Stimulated activated naive CD4-positive, alpha-beta T cell (primary cell): ENCODE measurements around the gene MYOM1.
A peak's percentile ranks its signal among the peaks of the same experiment; 100 is the strongest.
"Not testable (repeated sequence)": the region's sequence is repeated elsewhere in the genome, so short reads cannot be mapped to it uniquely, and the experiment has no call there.

Source experiments
- DNase-seq, 6 experiments: peaks; one replicate each; lab custom pipeline; 2025; lab: John Stamatoyannopoulos, UW

MYOM1 gene

DNA sequence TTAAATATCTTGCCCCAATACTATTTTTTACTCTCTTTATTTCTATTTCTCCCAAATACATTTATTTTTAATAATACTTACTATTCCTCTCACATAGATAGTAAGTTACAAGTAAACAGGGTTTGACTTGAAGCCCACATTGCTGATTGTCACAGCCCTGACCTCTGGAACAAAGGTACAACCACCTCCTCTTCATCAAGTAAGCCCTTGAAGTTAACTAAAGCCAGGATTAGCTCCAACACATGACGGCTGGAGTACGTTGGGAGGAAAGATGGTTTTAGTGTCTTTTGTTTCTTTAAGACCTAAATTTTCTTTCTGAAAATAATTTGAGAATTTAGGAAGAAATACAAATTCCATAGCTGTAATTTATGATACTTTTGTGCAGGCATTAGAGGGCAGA is 949 bp downstream of the MYOM1 start:
- no peak for DNase-seq

- no peak for DNase-seq
These were observed 1.7 kb downstream of the MYOM1 start for GRCh38 chr18:3217948-3218647.

DNA sequence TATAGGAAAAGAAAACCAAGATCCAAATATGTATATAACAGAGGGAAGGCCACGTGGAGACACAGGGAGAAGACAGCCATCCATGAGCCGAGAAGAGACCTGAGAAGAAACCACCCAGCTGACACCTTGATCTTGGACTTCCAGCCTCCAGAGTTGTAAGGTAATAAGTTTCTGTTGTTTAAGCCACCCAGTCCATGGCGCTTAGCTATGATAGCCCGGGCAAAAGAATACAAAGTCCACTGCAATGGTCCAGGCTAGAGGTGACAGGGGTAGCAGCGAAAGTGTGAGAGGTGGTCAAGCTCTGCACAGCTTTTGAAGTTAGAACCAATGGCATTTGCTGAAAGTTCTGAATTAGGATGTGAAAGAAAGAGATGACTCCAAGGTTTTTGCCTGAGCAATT is 2.8 kb downstream of the MYOM1 start:
- no peak for DNase-seq

- DNase-seq = no peak
These were observed 4.7 kb downstream of the MYOM1 start for GRCh38 chr18:3214855-3215637.

DNA sequence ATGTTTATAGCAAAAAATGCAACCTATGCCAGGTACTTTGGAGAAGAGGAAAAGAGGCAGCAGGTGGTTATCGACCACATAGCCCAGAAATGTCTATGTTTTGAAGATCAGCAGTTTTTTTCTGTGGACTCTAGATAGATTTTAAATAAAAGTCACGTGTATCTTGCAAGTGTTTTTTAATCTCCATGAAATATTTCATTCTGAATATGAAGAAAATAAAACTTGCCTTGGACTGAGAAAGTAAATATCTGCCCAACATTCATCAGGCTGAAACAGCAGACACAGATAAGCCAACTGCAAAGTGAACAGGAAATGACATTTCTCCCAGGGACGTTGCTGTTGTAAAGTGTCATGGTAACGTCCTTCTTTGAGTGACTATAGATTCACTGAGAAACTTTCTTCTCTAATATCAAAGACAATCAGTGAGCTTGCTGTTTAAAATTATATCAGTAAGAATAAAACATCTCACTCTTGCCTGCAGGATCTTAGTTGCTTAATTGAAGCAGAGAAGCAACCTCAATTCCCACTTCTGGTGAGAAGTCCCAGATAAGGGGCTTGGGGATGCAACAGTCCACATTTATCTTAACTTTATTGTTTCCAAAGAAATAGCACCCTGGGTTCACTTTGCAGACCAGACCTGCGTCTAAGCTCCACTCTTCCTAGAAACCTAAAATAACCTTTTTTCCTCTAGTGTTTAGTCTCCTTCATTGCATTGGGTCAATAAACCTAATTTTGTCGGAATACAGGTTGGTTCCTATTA is 6.3 kb downstream of the MYOM1 start:
- DNase-seq = peak in 3 of 6 experiments; percentile 53 to 63 (median 57)

DNA sequence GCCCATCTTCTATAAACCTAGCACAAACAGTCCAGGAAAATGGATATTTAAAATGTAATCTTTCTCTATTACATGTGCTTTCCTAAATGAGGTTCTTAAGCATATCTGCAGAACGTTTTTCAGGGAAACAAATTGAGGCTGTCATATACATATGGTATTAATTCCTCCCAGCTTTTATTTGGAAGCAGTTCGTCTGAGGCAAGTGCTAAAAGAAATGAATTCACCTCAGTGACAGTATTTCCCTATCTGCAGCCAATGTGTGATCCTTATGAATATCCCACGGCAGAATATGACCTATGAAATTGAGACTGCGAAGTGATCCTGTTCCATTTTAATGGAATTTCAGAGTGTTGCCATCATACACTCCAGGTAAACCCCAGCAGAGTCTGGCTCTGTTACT is 7.1 kb downstream of the MYOM1 start:
- no peak for DNase-seq

DNA sequence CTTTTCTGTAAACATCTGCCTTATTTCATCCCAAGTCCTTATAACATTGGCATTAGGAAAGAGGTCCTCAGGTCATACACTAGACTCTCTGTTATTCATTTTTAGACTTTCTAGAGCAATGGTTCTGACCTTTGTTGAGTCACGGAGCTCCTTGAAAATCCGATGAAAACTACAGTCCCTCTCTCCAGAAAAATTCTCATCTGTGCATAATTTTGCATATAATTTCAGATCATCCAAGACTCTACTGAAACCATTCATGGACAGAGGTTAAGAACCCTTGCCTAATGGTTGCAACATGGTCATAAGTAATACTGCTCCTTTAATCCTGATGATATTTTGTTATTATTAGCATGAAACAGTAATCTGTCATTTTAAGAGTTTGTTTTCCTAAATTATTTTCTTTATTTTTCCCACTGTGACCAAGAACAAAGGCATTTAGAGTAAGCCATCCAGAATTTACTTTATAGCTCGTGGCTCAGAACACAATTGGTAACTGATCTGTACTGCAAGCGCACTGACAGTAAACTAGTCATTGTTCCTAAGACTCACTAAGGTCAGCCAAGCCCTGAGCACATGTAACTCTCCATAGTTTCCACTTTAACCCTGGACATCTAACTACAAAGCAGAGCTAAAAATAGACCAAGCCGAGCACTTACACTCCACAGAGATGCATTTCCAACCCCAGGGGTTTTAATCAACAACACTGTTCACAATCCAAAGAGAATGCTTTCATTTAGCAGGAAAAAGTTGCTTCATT is 8.4 kb downstream of the MYOM1 start:
- no peak for DNase-seq

DNA sequence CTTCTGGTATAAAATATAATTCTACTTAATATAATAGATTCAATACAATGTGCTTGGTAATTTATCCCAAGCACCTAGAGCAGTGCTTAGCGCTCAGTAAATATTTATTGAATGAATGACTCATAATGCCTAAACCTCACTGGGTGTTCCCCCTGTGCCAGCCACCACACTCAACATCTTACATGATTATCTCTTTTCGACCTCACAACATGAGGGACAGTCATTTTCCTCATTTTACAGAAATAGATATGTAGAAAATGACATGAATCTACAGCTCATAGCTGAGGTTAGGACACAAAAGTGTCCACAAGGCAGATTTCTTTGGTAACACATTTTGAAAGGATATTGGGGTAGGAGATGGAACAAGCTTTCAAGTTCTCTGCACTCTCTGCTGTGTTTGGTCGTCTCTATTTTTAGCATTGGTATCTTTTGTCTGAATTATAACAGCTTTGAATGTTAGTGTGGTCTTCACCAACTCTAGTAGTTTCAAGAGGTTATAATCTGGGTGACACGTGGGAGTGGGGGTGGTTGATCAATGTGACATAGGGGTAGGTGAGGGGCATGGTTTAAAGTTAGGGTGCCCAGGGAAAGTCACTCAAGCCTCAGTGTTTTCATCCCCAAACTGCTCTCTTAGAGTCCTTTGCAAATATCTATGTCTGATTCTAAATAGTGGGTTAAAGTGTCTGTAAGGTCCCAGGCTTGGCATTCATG is 9.8 kb downstream of the MYOM1 start:
- DNase-seq = no peak

GRCh38 chr18:3207565-3207964 is 12.2 kb downstream of the MYOM1 start:
- no peak for DNase-seq

- DNase-seq = no peak
These were observed 14.5 kb downstream of the MYOM1 start for GRCh38 chr18:3205239-3205638.

DNA sequence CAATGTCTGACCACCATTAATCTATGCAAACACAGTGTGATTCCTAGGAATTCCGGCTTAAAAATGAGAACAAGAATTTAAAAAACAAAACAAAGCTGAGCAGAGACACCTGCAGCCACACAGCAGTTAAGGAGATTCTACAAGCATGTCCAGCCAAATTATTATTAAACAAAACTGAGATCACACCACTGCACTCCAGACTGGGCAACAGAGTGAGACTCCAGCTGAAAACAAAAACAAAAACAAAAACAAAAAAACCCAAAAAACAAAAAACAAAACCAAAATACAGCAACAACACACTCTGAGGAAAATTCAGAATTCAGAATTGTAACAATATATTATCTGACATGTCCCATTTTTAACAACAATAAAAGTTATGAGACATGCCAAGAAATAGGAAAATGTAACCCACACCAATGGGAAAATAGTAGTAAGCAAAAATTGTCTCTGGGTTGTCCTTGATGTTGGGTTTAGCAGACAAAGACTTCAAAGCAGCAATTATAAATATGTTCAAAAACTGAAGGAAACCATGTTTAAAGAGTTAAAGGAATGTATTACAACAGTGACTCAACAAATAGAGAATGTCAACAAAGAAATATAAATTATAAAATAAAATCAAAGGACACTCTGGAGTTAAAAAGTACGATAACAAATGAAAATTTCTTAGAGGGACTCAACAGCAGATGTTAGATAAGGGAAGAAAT is 19.7 kb downstream of the MYOM1 start:
- DNase-seq = no peak

DNA sequence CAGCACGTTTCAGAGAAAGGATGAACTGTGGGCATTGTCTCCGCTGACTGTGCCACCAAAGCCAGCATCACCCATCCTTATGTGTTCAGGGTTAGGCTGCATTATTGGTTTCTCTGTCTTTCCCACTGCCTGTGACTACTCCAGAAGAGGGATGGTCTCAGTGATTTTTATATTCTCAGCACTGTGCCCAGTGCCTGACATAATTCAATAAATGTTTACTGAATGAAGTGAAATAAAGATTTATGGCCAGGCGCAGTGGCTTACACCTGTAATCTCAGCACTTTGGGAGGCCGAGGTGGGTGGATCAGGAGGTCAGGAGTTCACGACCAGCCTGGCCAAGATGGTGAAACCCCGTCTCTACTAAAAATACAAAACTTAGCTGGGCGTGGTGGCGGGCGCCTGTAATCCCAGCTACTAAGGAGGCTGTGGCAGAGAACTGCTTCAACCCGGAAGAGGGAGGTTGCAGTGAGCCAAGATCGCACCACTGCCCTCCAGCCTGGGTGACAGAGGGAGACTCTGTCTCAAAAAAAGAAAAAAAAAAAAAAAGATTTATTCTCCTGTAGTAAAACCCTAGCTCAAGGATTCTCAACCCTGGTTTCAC is 21.4 kb downstream of the MYOM1 start:
- not testable (repeated sequence) for DNase-seq

GRCh38 chr18:3194947-3195612 is 24.7 kb downstream of the MYOM1 start:
- no peak for DNase-seq

DNA sequence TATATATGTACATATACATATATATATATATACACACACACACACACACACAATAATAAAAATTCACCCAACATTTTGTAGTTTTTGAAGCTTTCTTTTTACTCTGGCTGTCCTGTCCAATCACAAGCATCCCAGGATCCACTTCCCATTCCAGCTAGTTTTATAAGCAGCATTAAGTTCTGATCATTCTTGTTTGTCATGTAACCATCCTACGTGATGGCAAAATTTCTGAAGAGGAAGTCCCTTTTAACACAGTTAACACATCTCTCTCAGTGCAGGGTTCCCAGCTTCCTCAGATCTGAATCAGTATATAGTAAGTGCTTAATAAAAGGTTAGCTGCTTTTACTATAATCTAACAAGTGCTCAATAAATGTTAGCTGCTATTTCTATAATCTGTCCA is 26.4 kb downstream of the MYOM1 start:
- DNase-seq = no peak

- DNase-seq = no peak
These were observed 27.0 kb downstream of the MYOM1 start for GRCh38 chr18:3192752-3193151.

DNA sequence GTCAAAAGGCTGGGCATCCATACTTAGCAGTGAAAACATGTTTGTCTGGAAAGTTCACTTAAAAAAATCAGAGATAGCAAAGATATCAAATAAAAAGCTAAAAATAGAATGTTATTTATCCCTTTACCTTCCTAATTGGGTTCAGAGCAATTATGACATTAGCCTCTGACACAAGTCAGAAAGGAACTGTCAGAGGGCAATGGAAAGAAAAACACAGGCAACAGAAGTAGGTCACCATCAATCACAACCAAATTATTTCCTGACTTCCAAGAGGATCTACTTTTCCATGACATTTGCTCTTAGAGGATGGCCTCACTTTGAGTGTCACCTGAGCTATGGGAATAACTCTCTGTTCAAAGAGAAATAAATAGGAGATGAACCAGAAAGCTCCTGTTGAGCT is 27.5 kb downstream of the MYOM1 start:
- DNase-seq = no peak

DNA sequence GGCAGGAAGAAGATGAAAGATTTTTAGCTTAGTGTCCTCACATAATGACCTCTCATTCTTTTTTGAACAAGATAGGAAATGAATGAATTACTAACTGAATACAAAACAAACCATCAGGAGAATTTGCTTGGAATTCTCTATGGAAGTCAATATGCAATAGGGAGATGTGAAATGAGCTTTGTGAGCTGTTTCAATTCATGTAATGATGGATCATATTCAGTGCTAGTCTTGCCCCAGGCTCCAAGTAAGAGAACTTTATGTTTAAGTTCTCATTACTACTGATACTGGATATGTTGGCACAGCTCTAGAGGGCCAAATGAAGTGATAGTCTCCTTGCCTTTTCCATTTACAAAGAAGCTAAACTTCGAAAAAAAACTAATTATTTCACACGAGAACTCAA is 29.2 kb downstream of the MYOM1 start:
- DNase-seq = no peak

- DNase-seq = no peak
These were observed 29.9 kb downstream of the MYOM1 start for GRCh38 chr18:3189884-3190283.

GRCh38 chr18:3186678-3187658 is 32.8 kb downstream of the MYOM1 start:
- DNase-seq = no peak
